GM13977 (cell line): ENCODE results near the gene ARL15.

Source experiments
- DNase-seq: peaks from one replicate; pipeline ENCODE4 v3.0.0; 2012; ENCODE audit warnings: low spot score
- in situ Hi-C: fragments of 300-500 bp; cut with MboI; formaldehyde crosslinking; loops from one replicate; pipeline ENCODE4 v1.12.0; 2022; ENCODE audit warnings: low sequenced_read_pairs, low pct_unique_long_range_greater_than_20kb, mixed read lengths, inconsistent platforms; ENCODE audit not compliant: unreplicated experiment
- TF ChIP-seq, protein P1 (sequence below): IDR thresholded peaks from 2 replicates; pipeline ENCODE4 v1.5.1; 2012; ENCODE audit warnings: mild to moderate bottlenecking, control low read depth; ENCODE audit not compliant: insufficient read depth; ENCODE audit errors: extremely low read depth, missing control alignments

Gene ARL15

DNA sequence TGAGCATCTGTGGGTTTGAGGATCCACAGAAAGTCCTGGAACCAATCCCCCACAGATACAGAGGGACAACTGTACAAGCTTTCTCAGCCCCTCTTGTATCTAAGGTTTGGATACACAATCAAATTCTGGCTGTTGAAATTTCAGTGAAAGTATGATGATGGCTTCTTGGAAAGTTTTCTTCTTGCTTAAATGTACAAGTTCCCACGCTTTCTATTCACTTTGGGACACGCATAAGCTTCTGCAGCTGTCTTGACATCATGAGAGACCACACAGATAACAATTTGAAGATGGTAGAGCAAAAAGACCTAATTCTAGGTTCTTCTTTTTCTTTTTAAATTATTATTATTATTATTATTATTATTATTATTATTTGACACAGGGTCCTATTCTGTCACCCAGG is 31.6 kb upstream of the ARL15 start:
- DNase-seq = no peak
- TF ChIP-seq, protein P1, sequence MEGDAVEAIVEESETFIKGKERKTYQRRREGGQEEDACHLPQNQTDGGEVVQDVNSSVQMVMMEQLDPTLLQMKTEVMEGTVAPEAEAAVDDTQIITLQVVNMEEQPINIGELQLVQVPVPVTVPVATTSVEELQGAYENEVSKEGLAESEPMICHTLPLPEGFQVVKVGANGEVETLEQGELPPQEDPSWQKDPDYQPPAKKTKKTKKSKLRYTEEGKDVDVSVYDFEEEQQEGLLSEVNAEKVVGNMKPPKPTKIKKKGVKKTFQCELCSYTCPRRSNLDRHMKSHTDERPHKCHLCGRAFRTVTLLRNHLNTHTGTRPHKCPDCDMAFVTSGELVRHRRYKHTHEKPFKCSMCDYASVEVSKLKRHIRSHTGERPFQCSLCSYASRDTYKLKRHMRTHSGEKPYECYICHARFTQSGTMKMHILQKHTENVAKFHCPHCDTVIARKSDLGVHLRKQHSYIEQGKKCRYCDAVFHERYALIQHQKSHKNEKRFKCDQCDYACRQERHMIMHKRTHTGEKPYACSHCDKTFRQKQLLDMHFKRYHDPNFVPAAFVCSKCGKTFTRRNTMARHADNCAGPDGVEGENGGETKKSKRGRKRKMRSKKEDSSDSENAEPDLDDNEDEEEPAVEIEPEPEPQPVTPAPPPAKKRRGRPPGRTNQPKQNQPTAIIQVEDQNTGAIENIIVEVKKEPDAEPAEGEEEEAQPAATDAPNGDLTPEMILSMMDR = no peak
- in situ Hi-C loops = no loop called here

DNA sequence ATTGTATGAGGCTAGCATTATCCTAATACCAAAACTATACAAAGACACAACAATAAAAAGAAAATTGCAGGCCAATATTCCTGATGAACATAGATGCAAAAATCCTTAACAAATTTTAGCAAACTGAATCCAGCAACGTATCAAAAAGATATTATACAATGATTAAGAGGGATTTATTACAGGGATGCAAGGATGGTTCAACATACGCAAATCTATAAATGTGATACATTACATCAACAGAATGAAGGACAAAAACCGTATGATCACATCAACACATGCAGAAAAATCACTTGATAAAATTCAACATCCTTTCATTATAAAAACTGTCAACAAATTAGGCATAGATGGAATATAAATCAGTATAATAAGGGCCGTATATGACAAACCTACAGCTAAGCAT is 27.1 kb upstream of the ARL15 start:
- no peak for DNase-seq
- TF ChIP-seq, protein P1 = no peak
- in situ Hi-C loops = no loop called here

- DNase-seq = no peak
- in situ Hi-C loops = no loop called here
- TF ChIP-seq, protein P1 = no peak
Measured at GRCh38 chr5:54332720-54333119, 22.3 kb upstream of the ARL15 start.

DNA sequence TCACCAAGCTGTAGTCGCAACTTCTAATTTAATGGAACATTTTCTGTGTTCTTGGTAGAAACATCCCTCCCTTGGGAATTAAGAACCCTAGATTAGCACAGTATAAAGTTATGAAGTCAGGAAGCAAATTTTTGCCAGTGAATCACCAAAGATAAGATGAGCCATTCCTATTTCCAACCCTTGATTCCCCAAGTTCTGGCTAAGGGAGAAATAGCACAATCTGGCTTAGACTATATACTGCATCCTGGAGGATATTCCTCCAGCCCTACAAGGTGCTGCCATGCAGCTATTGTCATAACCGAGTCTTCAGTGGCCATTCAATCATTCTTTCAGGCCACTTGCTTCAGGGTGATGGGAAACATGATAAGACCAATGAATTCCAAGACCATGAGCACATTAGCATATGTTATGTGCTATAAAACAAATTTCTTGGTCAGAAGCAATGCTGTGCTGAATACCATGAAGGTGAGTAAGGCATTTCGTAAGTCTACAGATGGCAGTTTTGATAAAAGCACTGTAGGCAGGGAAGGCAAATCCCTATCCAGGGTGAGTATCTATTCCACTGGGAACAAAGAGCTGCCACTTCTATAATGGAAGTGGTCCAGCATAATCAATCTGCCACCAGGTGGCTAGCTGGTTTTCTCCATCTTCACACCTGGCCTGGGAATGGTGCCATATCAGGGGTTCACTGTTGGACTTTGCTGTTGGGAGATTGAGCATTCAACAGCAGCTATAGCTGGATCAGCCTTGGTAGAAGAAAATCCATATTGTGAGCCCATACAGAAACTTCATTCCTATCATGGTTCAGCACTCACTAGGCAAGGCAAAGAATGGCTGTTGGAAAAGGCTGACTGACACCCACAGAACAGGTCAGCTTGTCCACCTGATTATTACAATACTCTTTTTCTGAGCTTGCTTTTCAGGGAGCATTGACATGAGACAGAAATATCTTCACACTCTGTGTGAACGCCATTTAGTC is 19.6 kb upstream of the ARL15 start:
- no peak for DNase-seq
- in situ Hi-C loops = no loop called here
- TF ChIP-seq, protein P1 = no peak

- DNase-seq = no peak
- in situ Hi-C loops = no loop called here
- TF ChIP-seq, protein P1 = no peak
Measured at GRCh38 chr5:54326662-54327270, 16.4 kb upstream of the ARL15 start.

DNA sequence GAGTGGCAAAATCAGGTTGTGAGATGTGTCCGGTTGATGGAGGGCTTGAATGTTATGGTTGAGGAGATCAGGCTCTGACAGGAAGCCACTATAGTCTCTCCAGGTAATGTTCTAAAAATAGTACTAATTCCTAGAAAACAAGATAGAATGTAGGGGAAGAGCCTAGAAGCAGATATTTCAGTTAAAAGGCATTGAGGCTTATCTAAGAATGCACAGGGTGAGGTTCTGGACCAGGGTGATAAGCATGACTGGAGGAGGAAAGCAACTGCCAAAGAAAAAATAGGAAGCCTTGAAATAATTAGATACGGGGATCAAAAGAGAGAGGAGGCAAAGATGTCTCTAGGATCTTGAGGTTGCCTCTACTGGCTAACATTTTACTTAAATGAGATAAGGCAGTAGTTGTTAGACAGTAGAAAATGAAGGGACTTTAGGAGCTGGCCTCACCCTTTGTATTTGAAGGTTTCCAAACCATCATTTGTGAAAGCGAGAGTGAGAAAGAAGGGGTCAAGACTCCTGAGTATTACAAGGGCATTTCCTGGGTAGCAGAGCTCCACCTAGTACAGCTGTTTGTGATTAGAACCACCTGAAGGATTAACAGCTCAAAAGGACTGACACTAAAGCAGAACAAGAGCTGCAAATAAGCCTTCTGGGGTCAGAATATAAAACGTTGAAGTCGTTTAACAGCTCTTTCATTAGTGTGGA is 15.4 kb upstream of the ARL15 start:
- DNase-seq = no peak

More for the DNA sequence above, 15.4 kb upstream of the ARL15 start:
- in situ Hi-C loops = no loop called here
- TF ChIP-seq, protein P1 = no peak
